Testis (tissue), 3 donors: ENCODE data around the gene C6orf47. TPM values are rescaled to one million over a fixed set of nuclear protein-coding genes. Genes with fewer than 3 reads are reported as not detected.

Source experiments
- DNase-seq: peaks from one replicate; pipeline ENCODE4 v3.0.0-alpha.2; 2019
- H3K27ac ChIP-seq, 2 donors: fragments of 200-600 bp; sonication (generic); one replicate each; pipeline ENCODE4 v1.5.1; 2019
- H3K27me3 ChIP-seq: fragments of 200-600 bp; sonication (generic); one replicate; pipeline ENCODE4 v1.5.1; 2019
- H3K36me3 ChIP-seq: fragments of 200-600 bp; sonication (generic); one replicate; pipeline ENCODE4 v1.5.1; 2017; ENCODE audit warnings: low read depth; ENCODE audit errors: missing control alignments
- H3K4me1 ChIP-seq: fragments of 200-600 bp; sonication (generic); one replicate; pipeline ENCODE4 v1.5.1; 2019
- H3K4me3 ChIP-seq, 2 donors: fragments of 200-600 bp; sonication (generic); one replicate each; pipeline ENCODE4 v1.5.1; 2017 to 2019
- H3K9me3 ChIP-seq: fragments of 200-600 bp; sonication (generic); one replicate; pipeline ENCODE4 v1.5.1; 2017
- CTCF ChIP-seq, 3 experiments: fragments of 450-650 bp in 2 of 3; fragments of 200-600 bp in 1 of 3; sonication (generic) in 1 of 3; IDR thresholded peaks; one replicate each; pipeline ENCODE4 v1.5.1; 2016 to 2019; ENCODE audit warnings: antibody characterized with exemption in 3 of 3, mild to moderate bottlenecking in 2 of 3, moderate library complexity in 1 of 3
- POLR2A ChIP-seq: fragments of 450-650 bp; IDR thresholded peaks from one replicate; pipeline ENCODE4 v1.6.1; 2017; ENCODE audit warnings: antibody characterized with exemption, mild to moderate bottlenecking, moderate library complexity
- WGBS, 2 donors: methylation state at CpG; one replicate each; pipeline ENCODE4 v1.1.5; 2018; 5-methylcytosine and 5-hydroxymethylcytosine counted together
- intact Hi-C: fragments of 100-400 bp; cut with DNase I; formaldehyde crosslinking; loops from one replicate; pipeline ENCODE4 v1.15.1; 2023; ENCODE audit warnings: low total_unique reads
- polyA plus RNA-seq: library from polyadenylated mRNA; stranded (reverse); fragments of 350-450 nt; fragmentation: Illumina TruSeq; extraction: RNeasy Lipid Tissue Mini Kit (QIAGEN cat#74804); gene quantifications from one replicate; pipeline ENCODE4 v1.2.3, GENCODE V29; 2014; ENCODE audit warnings: low read depth, low replicate concordance; ENCODE audit not compliant: insufficient read depth
- total RNA-seq, 2 donors: library from RNA; depleted of rRNA; stranded (reverse); fragments of >200 nt; gene quantifications; one replicate each; pipeline ENCODE4 v1.2.3, GENCODE V29; 2016

C6orf47 gene
- total and polyA plus RNA-seq, 3 donors from 2014 or later: 11.9 to 17.8 (median 13.9) TPM

GRCh38 chr6:31642798-31643570 lies 17.6 kb downstream of the C6orf47 start:
- DNase-seq: no peak
- no peak overlapping the region for H3K27ac ChIP-seq
- H3K27me3 ChIP-seq: no peaks in the 10 kb centered on the region
- TF ChIP-seq CTCF (IDR thresholded peaks at IDR 0.05) (no peak), POLR2A (no peak)
- no peaks in the 10 kb centered on the region for H3K36me3 ChIP-seq
- no peak overlapping the region for H3K4me3 ChIP-seq
- intact Hi-C loops: no loop called here
- H3K9me3 ChIP-seq: no peaks in the 10 kb centered on the region
- no peaks in the 10 kb centered on the region for H3K4me1 ChIP-seq
- WGBS, 2 donors: 82 to 89% methylated on average over 4 to 6 of the region's 6 CpGs

- TF ChIP-seq CTCF (IDR thresholded peaks at IDR 0.05) (no peak), POLR2A (no peak)
- no peaks in the 10 kb centered on the region for H3K36me3 ChIP-seq
- DNase-seq: no peak
- no peaks in the 10 kb centered on the region for H3K27me3 ChIP-seq
- no peak overlapping the region for H3K4me3 ChIP-seq
- H3K4me1 ChIP-seq: no peaks in the 10 kb centered on the region
- whole genome bisulfite sequencing, 2 donors: 86 to 91% methylated on average over 4 of the region's 4 CpGs
- intact Hi-C loops: no loop called here
- no peak overlapping the region for H3K27ac ChIP-seq
- no peaks in the 10 kb centered on the region for H3K9me3 ChIP-seq
Measured at GRCh38 chr6:31641370-31641769, 19.2 kb downstream of the C6orf47 start.

- Histone ChIP-seq H3K27ac (no peak overlapping the region), H3K36me3 (no peaks in the 10 kb centered on the region), H3K9me3 (no peaks in the 10 kb centered on the region), H3K4me1 (no peaks in the 10 kb centered on the region), H3K27me3 (no peaks in the 10 kb centered on the region), H3K4me3 (no peak overlapping the region)
- DNase-seq: no peak
- intact Hi-C loops: no loop called here
- WGBS, 2 donors: 95 to 97% methylated on average over 6 of the region's 6 CpGs
- TF ChIP-seq CTCF (IDR thresholded peaks at IDR 0.05): no peak
- TF ChIP-seq POLR2A: no peak
Measured at GRCh38 chr6:31640612-31641011, 20.0 kb downstream of the C6orf47 start.

GRCh38 chr6:31639449-31639861 lies 21.1 kb downstream of the C6orf47 start:
- Histone ChIP-seq H3K9me3 (no peaks in the 10 kb centered on the region), H3K4me3 (no peak overlapping the region), H3K4me1 (no peaks in the 10 kb centered on the region), H3K27me3 (no peaks in the 10 kb centered on the region), H3K27ac (no peak overlapping the region), H3K36me3 (no peaks in the 10 kb centered on the region)
- intact Hi-C loops: no loop called here
- no peak for TF ChIP-seq POLR2A
- no peak for TF ChIP-seq CTCF (IDR thresholded peaks at IDR 0.05)
- 82 to 84% methylated on average over 7 to 10 of the region's 10 CpGs for WGBS, 2 donors
- no peak for DNase-seq

- DNase-seq: no peak
- WGBS, 2 donors: 86 to 87% methylated on average over 9 of the region's 9 CpGs
- no peaks in the 10 kb centered on the region for H3K36me3 ChIP-seq
- intact Hi-C loops: no loop called here
- no peak for TF ChIP-seq POLR2A
- TF ChIP-seq CTCF (IDR thresholded peaks at IDR 0.05): no peak
- no peaks in the 10 kb centered on the region for H3K9me3 ChIP-seq
- no peak overlapping the region for H3K4me3 ChIP-seq
- H3K27me3 ChIP-seq: no peaks in the 10 kb centered on the region
- no peaks in the 10 kb centered on the region for H3K4me1 ChIP-seq
- H3K27ac ChIP-seq: no peak overlapping the region
Measured at GRCh38 chr6:31639043-31639442, 21.5 kb downstream of the C6orf47 start.
